Activated CD4-positive, CD25-positive, alpha-beta regulatory T cell (primary cell): ENCODE data around the gene DCP1A.
A peak's percentile ranks its signal among the peaks of the same experiment; 100 is the strongest.
"Not testable (repeated sequence)": the region's sequence is repeated elsewhere in the genome, so short reads cannot be mapped to it uniquely, and the experiment has no call there.

Experiments
- DNase-seq, 4 experiments: peaks; one replicate each; lab custom pipeline; 2025; lab: John Stamatoyannopoulos, UW

DCP1A gene

DNA sequence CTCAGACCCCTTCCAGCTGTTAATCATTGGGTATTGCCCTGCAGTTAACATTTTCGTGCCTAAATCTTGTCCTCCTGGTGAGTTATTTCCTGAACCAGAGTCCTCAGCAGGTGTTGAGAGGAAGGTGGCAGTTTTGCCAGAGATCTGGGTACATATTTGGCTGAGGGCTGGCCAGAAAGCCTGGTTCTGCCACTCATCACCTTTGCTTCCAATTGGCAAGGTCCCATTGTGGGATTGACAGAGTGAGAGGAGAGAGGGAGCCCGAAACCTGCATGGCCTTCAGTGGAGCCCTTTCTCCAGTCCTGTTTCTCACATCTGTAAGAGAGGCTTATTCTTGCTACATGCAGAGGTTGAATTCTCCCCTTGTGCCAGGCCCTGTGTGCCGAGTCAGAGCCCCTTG lies 82.6 kb downstream of the DCP1A start:
- DNase-seq, result no peak

- no peak for DNase-seq
These were observed 83.4 kb downstream of the DCP1A start for GRCh38 chr3:53263907-53264306.

- no peak for DNase-seq
These were observed 85.6 kb downstream of the DCP1A start for GRCh38 chr3:53261712-53262111.

DNA sequence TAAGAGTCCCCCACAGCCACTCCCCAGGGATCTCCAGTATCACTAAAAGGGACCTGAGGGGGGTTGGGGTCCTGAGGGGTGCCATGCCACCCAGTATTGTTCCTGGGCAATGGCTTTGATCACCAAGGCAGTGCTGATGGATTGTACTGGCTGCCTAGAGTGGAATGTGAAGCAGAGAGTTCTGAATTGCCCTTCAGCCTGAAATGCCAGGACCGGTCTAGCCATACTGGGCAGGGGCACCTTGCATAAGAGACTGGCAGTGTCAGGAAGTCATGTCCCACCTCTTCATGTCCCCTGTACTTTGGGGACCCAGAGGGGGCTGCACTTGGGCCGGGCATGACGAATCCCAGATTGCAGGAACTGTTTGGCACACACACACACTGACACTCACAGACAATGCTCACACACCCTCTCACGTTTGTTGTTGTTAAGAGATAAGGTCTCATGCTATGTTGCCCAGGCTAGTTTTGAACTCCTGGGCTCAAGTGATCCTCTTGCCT lies 87.0 kb downstream of the DCP1A start:
- DNase-seq, result no peak

DNA sequence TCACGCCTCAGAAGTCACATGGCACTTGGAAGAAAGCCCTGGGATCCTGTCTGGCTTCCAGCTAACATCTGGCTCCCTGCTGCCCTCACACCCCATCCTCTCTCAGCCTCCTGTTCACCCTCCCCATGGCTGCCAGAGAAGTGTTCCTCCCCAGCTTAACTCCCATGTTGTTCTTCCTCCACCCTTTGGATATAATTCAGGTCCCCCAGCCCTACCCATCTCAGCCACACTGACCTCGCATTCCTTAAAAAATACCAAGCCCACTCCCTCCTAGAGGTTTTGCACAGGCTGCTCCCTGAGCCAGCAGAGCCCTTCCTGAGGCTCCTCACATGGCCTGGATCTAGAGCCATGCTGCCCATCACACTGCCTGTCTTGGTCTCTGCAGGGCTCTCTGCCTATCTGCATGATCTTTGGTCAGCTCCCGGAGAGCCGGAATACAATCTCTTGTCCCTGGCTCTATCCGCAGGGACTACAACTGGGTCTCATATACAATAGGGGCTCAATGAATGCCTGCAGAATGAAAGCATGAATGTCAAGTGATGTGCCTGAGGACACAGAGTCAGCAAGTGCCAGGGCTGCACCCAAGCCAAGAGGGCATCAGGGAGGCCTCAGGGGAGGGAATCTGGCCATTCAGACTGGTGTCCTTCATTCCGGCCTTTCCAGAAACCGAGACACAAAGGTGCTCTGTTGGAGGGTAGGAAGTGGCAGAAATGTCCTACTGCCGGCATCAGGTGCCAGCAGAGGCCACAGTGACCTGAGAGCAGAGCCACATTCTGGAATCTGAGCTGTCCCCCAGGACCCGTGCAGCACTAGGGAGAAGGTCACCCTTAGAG lies 87.7 kb downstream of the DCP1A start:
- DNase-seq, result no peak

- no peak for DNase-seq
These were observed 88.5 kb downstream of the DCP1A start for GRCh38 chr3:53258600-53259426.

- DNase-seq, result no peak
These were observed 89.9 kb downstream of the DCP1A start for GRCh38 chr3:53257465-53257864.

- DNase-seq, result no peak
These were observed 90.7 kb downstream of the DCP1A start for GRCh38 chr3:53256704-53257055.

GRCh38 chr3:53255775-53256703 lies 91.3 kb downstream of the DCP1A start, which contains the start of gene TKT:
TSS of gene TKT (minus strand) at chr3:53256022. CDS start at chr3:53255942, 80 bp downstream.
- DNase-seq, result peak; percentile 66 to 75 (median 72)

- DNase-seq, result peak in 2 of 4 experiments; percentile 15 to 44
These were observed 91.9 kb downstream of the DCP1A start for GRCh38 chr3:53255423-53255774.

- peak in 1 of 4 experiments; percentile 23 for DNase-seq
These were observed 92.6 kb downstream of the DCP1A start for GRCh38 chr3:53254509-53255422.

DNA sequence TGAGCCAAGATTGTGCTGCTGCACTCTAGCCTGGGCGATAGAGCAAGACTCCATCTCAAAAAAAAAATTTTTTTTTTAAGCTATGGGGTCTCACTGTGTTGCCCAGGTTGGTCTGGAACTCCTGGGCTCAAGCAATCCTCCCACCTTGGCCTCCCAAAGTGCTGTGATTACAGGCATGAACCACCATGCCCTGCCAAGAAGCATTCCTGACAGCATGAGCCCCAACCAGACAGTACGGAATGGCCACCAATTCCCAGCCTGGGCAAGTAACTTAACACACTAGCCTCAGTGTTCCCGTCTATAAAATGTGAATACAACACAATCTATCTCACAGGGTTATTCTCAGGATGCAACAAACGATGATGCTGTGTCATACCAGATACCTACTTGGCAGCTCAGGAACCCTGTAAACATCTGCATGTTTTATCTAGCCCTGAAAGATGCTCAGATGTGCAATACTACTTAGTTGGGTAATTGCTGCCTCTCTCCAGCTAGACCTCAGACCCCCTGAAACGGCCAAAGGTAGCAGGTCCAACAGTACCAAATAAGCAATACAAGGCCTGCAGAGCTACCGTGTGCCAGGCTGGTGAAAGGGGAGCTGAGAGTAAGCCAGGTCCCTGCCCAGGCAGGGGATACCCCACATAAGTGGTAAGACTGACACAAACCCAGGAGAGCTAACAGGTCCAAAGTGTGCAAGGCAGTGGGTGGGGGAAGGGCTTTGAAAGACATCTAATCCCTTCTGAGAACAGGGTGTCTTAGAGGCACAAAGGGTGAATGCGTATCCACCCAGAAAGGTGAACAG lies 93.4 kb downstream of the DCP1A start:
- DNase-seq, result no peak

DNA sequence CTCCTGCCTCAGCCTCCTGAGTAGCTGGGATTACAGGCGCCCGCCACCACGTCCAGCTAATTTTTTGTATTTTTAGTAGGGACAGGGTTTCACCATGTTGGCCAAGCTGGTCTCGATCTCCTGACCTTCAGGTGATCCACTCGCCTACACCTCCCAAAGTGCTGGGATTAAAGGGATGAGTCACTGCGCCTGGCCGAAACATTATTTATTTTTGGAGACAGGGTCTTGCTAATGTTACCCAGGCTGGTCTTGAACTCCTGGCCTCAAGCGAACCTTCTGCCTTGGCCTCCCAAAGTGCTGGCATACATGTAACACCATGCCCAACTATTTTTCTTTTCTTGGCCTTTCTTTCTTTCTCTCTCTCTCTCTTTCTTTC lies 94.4 kb downstream of the DCP1A start:
- DNase-seq, result not testable (repeated sequence)

DNA sequence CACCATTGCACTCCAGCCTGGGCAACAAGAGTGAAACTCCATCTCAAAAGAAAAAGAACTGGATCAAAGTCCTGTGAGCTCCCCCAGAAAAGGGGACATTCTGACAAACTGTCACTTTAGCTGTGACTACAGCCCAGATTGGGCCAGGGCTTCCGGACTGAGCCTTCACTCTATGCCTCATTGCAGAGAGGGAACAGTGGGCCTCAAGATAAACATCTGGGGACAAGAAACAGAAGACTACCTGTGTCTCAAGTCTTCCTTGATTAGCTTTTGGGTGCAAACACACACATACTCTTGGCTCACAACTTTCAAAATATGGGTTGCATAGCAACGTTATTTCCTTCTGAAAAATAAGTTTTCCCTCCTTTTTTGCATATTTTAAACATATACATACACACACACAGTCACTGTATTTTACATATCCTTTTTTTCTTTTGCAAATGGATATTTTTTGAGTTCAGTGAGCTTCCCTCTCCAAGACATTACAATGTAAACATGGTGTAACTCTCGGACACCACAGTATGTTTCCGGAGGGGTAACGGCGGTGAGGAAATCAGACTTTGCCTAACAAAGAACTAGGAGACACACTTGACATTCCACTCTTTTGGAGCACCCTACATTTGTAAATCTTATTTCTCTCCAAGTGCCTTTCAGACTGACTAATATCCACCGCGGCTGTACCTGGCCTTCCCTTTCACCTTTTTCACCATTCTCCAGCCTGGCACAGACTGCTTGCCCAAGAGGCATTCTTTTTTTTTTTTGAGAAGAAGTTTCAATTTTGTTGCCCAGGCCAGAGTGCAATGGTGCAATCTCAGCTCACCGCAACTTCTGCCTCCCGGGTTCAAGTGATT lies 95.0 kb downstream of the DCP1A start:
- DNase-seq, result no peak

- no peak for DNase-seq
These were observed 96.3 kb downstream of the DCP1A start for GRCh38 chr3:53250881-53251605.

DNA sequence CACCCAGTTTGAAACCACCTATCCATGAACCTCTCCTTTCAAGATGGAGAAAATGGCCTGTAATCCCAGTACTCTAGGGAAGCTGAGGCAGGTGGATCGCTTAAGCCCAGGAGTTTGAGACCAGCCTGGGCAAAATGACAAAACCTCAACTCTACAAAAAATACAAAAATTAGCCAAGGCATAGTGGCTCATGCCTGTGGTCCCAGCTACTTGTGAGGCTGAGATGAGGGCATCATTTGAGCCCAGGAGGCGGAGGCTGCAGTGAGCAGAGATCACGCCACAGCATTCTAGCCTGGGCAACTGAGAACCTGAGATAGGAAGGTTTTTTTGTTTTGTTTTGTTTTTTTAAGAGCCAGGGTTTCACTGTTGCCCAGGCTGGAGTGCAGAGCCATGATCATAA lies 96.9 kb downstream of the DCP1A start:
- DNase-seq, result no peak

- DNase-seq, result no peak
These were observed 99.2 kb downstream of the DCP1A start for GRCh38 chr3:53248161-53248560.

DNA sequence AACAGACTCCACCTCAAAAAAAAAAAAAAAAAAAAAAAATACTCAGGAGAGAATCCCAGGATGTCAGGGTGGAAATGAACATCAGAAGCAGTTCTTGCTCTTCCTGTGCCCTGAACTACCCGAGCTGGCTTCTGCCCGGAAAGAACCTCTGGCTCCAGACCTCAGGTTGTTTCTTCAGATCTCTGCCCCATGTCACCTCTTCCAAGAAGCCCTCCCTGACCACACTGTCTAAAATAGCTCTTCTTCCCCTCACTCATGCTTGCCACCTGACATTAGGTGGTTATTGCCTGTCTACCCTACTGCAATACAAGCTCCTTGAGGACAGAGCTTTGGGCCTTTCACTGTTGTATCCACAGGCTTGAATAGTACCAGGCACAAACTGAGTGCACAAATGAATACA lies 99.7 kb downstream of the DCP1A start:
- DNase-seq, result no peak
